DND-41 (cell line): Measurements from ENCODE around the gene APOBEC4.
A peak's percentile ranks its signal among the peaks of the same experiment; 100 is the strongest.

Source experiments
- ATAC-seq: fragments of 200-7000 bp; cut with Tn5 transposase; 3 replicates; pipeline ENCODE4 v1.9.1; 2021; ENCODE audit warnings: low read depth; ENCODE audit not compliant: insufficient read depth
- DNase-seq: peaks from one replicate; pipeline ENCODE4 v3.0.0-alpha.2; 2020
- H2AFZ ChIP-seq: 2 replicates; pipeline ENCODE4 v1.6.0; 2012; ENCODE audit warnings: low read depth, low read length
- H3K27ac ChIP-seq: 2 replicates; pipeline ENCODE4 v1.5.1; 2012; ENCODE audit warnings: low read length, inconsistent platforms
- H3K27me3 ChIP-seq: fragments of 200-600 bp; sonication (generic); 2 replicates; pipeline ENCODE4 v1.6.0; 2012; ENCODE audit warnings: low read length, mild to moderate bottlenecking, inconsistent platforms; ENCODE audit not compliant: insufficient read depth, poor library complexity
- H3K36me3 ChIP-seq: 2 replicates; pipeline ENCODE4 v1.5.1; 2012; ENCODE audit warnings: low read length, inconsistent platforms; ENCODE audit not compliant: insufficient read depth
- H3K4me1 ChIP-seq: 2 replicates; pipeline ENCODE4 v1.5.1; 2012; ENCODE audit warnings: mild to moderate bottlenecking, low read length; ENCODE audit not compliant: insufficient read depth
- H3K4me2 ChIP-seq: 2 replicates; pipeline ENCODE4 v1.6.0; 2012; ENCODE audit warnings: mild to moderate bottlenecking, moderate library complexity, low read length, inconsistent platforms; ENCODE audit not compliant: insufficient read depth
- H3K4me3 ChIP-seq, 2 experiments: fragments of 200-600 bp in 1 of 2; shearing (Covaris generic) in 1 of 2; 2 replicates each; pipeline ENCODE4 v1.5.1; 2012 to 2016; ENCODE audit warnings: inconsistent platforms in 2 of 2, low read length in 2 of 2, mild to moderate bottlenecking in 2 of 2, low read depth in 1 of 2, moderate library complexity in 1 of 2
- H3K79me2 ChIP-seq: 2 replicates; pipeline ENCODE4 v1.6.0; 2012; ENCODE audit warnings: low read length, inconsistent platforms; ENCODE audit not compliant: insufficient read depth
- H3K9ac ChIP-seq: 2 replicates; pipeline ENCODE4 v1.6.0; 2012; ENCODE audit warnings: low read depth, mild to moderate bottlenecking, inconsistent platforms, low read length, moderate library complexity
- H3K9me3 ChIP-seq: 2 replicates; pipeline ENCODE4 v1.5.1; 2012; ENCODE audit warnings: low read length, moderate library complexity, mild to moderate bottlenecking, inconsistent platforms; ENCODE audit not compliant: insufficient read depth, severe bottlenecking
- H4K20me1 ChIP-seq: 2 replicates; pipeline ENCODE4 v1.6.0; 2012; ENCODE audit warnings: low read length; ENCODE audit not compliant: insufficient read depth
- CTCF ChIP-seq: IDR thresholded peaks from 2 replicates; pipeline ENCODE4 v1.5.1; 2012; ENCODE audit warnings: borderline replicate concordance, low read length, moderate library complexity, mild to moderate bottlenecking; ENCODE audit not compliant: poor library complexity, severe bottlenecking; ENCODE audit errors: extremely low read depth
- EZH2 ChIP-seq: IDR thresholded peaks from 3 replicates; pipeline ENCODE4 v1.6.1; 2012; ENCODE audit warnings: borderline replicate concordance, low read depth, mild to moderate bottlenecking, moderate library complexity, low read length, inconsistent platforms; ENCODE audit not compliant: severe bottlenecking

The APOBEC4 gene

DNA sequence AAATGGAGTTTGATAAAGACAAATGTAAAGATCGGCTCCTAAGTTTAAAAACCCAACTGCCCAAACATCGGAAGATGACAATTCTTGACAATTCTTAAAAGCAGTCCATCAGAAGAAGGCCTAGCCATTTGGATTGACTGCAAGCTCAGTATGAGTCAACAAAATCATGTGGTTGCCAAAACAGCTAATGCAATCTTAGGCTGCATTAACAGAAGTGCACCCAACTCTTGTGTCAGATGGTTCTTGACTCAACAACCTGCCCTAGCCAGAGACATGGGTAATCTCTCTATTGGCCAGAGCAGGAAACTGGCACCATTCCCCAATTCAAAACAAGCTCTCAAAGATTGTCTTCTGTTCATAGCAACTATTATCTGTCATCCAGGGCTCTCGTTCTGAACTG is 53.0 kb downstream of the APOBEC4 start:
- H3K4me1 ChIP-seq, result no peaks in the 10 kb centered on the region
- H3K27me3 ChIP-seq, result peaks cover 7% of the 10 kb centered on the region
- no peak overlapping the region for H3K9ac ChIP-seq
- H3K27ac ChIP-seq, result no peak overlapping the region
- TF ChIP-seq CTCF (no peak), EZH2 (no peak)
- H3K79me2 ChIP-seq, result no peaks in the 10 kb centered on the region
- ATAC-seq (no peak), DNase-seq (no peak)
- H3K4me3 ChIP-seq, result no peak overlapping the region
- H3K36me3 ChIP-seq, result no peaks in the 10 kb centered on the region
- H2AFZ ChIP-seq, result no peak overlapping the region
- H4K20me1 ChIP-seq, result no peaks in the 10 kb centered on the region
- H3K9me3 ChIP-seq, result no peaks in the 10 kb centered on the region
- no peak overlapping the region for H3K4me2 ChIP-seq

DNA sequence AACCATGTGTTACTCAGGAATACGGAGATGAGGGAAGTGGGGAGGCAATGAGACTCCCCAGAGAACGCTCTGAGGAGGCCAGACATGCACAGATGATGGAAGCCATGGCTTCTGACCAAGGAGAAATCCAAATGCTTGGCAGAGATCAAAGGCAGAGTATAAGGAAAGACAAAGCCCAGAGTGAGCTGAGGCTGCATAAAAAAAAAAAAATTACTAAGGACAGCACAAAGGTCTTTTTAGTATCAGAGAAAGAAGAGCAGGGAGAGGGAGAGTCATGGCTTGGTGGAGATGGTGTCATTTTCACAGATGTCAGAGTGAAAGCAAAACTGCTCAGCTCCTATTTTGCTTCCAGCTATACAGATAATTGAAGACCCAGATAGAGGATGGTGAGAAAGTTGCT is 54.7 kb downstream of the APOBEC4 start:
- Histone ChIP-seq H3K4me1 (no peaks in the 10 kb centered on the region), H3K36me3 (no peaks in the 10 kb centered on the region), H3K27ac (no peak overlapping the region), H2AFZ (no peak overlapping the region), H3K9me3 (no peaks in the 10 kb centered on the region), H3K4me3 (no peak overlapping the region), H4K20me1 (no peaks in the 10 kb centered on the region), H3K79me2 (no peaks in the 10 kb centered on the region), H3K4me2 (no peak overlapping the region), H3K27me3 (peaks cover 7% of the 10 kb centered on the region), H3K9ac (no peak overlapping the region)
- no peak for TF ChIP-seq EZH2
- no peak for TF ChIP-seq CTCF
- ATAC-seq, result peak; percentile 60; the same call in 2 of the 3 replicates
- no peak for DNase-seq

DNA sequence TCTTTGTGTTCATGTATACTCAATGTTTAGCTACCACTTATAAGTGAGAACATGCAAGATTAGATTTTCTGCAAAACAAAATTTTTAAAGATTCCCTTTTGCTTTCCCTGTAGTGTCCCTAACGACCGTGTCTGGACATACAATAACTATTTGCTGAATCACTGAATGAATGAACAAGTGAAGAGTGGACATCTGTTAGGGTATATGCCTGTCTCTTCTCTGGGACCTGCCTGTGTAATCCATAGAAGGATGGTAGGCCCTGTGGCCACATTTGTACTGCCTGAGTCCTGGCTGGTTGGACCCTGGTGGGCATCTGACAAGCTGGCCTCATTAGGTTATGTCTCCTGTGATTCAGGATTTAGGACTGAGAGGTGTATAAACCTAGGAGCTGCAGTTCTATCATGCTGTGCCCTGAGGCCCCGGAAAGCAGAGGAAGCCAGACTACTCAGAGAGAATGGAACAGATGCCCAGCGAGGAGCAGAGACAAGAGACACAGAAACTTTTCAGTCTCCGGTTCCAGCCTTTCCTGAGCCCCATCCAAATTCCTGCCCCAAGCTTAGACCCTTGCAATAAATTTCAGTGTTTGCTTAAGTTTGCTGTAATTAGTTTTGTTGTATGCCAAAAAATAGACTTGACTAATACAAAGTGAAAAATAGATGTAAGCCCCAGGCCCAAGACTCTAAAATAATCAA is 55.3 kb downstream of the APOBEC4 start:
- DNase-seq (no peak), ATAC-seq (no peak)
- Histone ChIP-seq H3K4me1 (no peaks in the 10 kb centered on the region), H3K27me3 (peaks cover 7% of the 10 kb centered on the region), H3K4me3 (no peak overlapping the region), H3K27ac (no peak overlapping the region), H3K9me3 (no peaks in the 10 kb centered on the region), H3K4me2 (no peak overlapping the region), H3K9ac (no peak overlapping the region), H3K79me2 (no peaks in the 10 kb centered on the region), H4K20me1 (no peaks in the 10 kb centered on the region), H3K36me3 (no peaks in the 10 kb centered on the region), H2AFZ (no peak overlapping the region)
- TF ChIP-seq CTCF (no peak), EZH2 (no peak)

GRCh38 chr1:183596500-183596899 is 56.6 kb downstream of the APOBEC4 start:
- no peak for ATAC-seq
- H3K9me3 ChIP-seq, result no peaks in the 10 kb centered on the region
- no peak for DNase-seq
- no peaks in the 10 kb centered on the region for H4K20me1 ChIP-seq
- H3K27me3 ChIP-seq, result no peaks in the 10 kb centered on the region
- H3K79me2 ChIP-seq, result no peaks in the 10 kb centered on the region
- no peak overlapping the region for H3K9ac ChIP-seq
- no peaks in the 10 kb centered on the region for H3K36me3 ChIP-seq
- no peaks in the 10 kb centered on the region for H3K4me1 ChIP-seq
- H3K4me3 ChIP-seq, result no peak overlapping the region
- H3K27ac ChIP-seq, result no peak overlapping the region
- no peak overlapping the region for H3K4me2 ChIP-seq
- TF ChIP-seq EZH2, result no peak
- TF ChIP-seq CTCF, result no peak
- H2AFZ ChIP-seq, result no peak overlapping the region
